GM23338 (cell line): ENCODE measurements around the gene EVI5L.

Source experiments
- EZH2 ChIP-seq: fragments of 200-600 bp; sonication (generic); IDR thresholded peaks from one replicate; pipeline ENCODE4 v1.8.0; 2017; ENCODE audit warnings: antibody characterized with exemption, mild to moderate bottlenecking, low read depth; ENCODE audit not compliant: unreplicated experiment
- JUNB ChIP-seq: IDR thresholded peaks from one replicate; pipeline ENCODE4 v1.6.1; 2016; ENCODE audit warnings: antibody characterized with exemption; ENCODE audit not compliant: unreplicated experiment
- NANOG ChIP-seq: IDR thresholded peaks from 2 replicates; pipeline ENCODE4 v1.6.1; 2016; ENCODE audit warnings: antibody characterized with exemption, borderline replicate concordance
- POLR2AphosphoS5 ChIP-seq: IDR thresholded peaks from 2 replicates; pipeline ENCODE4 v1.6.1; 2016; ENCODE audit warnings: antibody characterized with exemption, low read depth
- REST ChIP-seq: IDR thresholded peaks from one replicate; pipeline ENCODE4 v1.6.1; 2018; ENCODE audit warnings: antibody characterized with exemption; ENCODE audit not compliant: unreplicated experiment
- TF ChIP-seq, protein P1 (sequence below), 2 experiments: fragments of 200-600 bp in 1 of 2; sonication (generic) in 1 of 2; conservative IDR thresholded peaks; 2 replicates each; pipeline versions ENCODE4 v1.5.1 to v1.6.1; 2016 to 2017; ENCODE audit warnings: antibody characterized with exemption in 2 of 2, low read depth in 2 of 2, mild to moderate bottlenecking in 2 of 2, moderate library complexity in 1 of 2

DNA sequence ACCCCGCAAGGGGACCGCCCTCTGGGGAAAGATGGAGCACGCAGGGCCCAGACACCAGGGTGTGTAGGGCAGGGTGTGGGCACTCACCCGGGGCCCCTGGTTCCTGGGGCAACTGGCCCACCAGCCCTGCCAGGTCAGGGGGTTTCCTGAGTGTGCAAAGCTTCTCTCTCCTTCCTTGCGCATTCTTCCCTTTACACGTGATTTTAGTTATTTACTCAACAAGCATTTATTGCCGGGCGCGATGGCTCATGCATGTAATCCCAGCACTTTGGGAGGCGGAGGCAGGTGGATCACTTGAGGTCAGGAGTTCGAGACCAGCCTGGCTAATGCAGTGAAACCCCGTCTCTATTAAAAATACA, 23.7 kb downstream of the EVI5L start:
- TF ChIP-seq, protein P1, sequence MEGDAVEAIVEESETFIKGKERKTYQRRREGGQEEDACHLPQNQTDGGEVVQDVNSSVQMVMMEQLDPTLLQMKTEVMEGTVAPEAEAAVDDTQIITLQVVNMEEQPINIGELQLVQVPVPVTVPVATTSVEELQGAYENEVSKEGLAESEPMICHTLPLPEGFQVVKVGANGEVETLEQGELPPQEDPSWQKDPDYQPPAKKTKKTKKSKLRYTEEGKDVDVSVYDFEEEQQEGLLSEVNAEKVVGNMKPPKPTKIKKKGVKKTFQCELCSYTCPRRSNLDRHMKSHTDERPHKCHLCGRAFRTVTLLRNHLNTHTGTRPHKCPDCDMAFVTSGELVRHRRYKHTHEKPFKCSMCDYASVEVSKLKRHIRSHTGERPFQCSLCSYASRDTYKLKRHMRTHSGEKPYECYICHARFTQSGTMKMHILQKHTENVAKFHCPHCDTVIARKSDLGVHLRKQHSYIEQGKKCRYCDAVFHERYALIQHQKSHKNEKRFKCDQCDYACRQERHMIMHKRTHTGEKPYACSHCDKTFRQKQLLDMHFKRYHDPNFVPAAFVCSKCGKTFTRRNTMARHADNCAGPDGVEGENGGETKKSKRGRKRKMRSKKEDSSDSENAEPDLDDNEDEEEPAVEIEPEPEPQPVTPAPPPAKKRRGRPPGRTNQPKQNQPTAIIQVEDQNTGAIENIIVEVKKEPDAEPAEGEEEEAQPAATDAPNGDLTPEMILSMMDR (conservative IDR thresholded peaks at IDR 0.05; ENCODE audit: low read depth in 2 of 2), result no peak
- TF ChIP-seq REST (no peak), JUNB (no peak), EZH2 (no peak), POLR2AphosphoS5 (no peak), NANOG (no peak)
